HL-60 (cell line): Measurements from ENCODE around the gene XPC.

Experiments
- DNase-seq, 2 experiments: peaks; one replicate each; pipeline ENCODE4 v3.0.0-alpha.2; 2010 to 2020; ENCODE audit warnings: low read depth in 1 of 2, low spot score in 1 of 2
- H3K27ac ChIP-seq: fragments of 250-450 bp; sonication (Bioruptor Pico); replicated peaks from 2 replicates; pipeline ENCODE4 v1.5.1; 2020; ENCODE audit warnings: mild to moderate bottlenecking, moderate library complexity
- H3K27me3 ChIP-seq: fragments of 250-450 bp; sonication (Bioruptor Pico); 2 replicates; pipeline ENCODE4 v1.5.1; 2021; ENCODE audit warnings: mild to moderate bottlenecking, moderate library complexity; ENCODE audit not compliant: insufficient read depth, poor library complexity, severe bottlenecking
- H3K4me3 ChIP-seq: replicated peaks from 2 replicates; pipeline ENCODE4 v1.5.1; 2011; ENCODE audit warnings: mild to moderate bottlenecking, control low read depth, low read length; ENCODE audit not compliant: insufficient read depth
- CTCF ChIP-seq: IDR thresholded peaks from one replicate; pipeline ENCODE4 v1.5.1; 2011; ENCODE audit warnings: low read length, control low read depth, inconsistent platforms; ENCODE audit not compliant: insufficient read depth
- GABPA ChIP-seq: IDR thresholded peaks from 2 replicates; pipeline ENCODE4 v1.6.1; 2012; ENCODE audit warnings: low read depth
- POLR2AphosphoS5 ChIP-seq: IDR thresholded peaks from 2 replicates; pipeline ENCODE4 v1.6.1; 2012; ENCODE audit warnings: low read depth
- REST ChIP-seq: IDR thresholded peaks from 2 replicates; pipeline ENCODE4 v1.6.1; 2012; ENCODE audit warnings: low read depth; ENCODE audit not compliant: insufficient replicate concordance
- SPI1 ChIP-seq: IDR thresholded peaks from 2 replicates; pipeline ENCODE4 v1.6.1; 2012; ENCODE audit warnings: low read depth, mild to moderate bottlenecking, borderline replicate concordance

The XPC gene

GRCh38 chr3:14143271-14144225 lies 34.9 kb downstream of the XPC start:
- peak; percentile 47 to 51 for DNase-seq
- Histone ChIP-seq H3K4me3 (no peak overlapping the region), H3K27me3 (no peaks in the 10 kb centered on the region), H3K27ac (peak overlapping the region; percentile 94)
- no peak for TF ChIP-seq REST
- no peak for TF ChIP-seq SPI1
- no peak for TF ChIP-seq CTCF
- no peak for TF ChIP-seq POLR2AphosphoS5
- TF ChIP-seq GABPA: no peak

GRCh38 chr3:14142567-14143270 lies 35.7 kb downstream of the XPC start:
- H3K27ac ChIP-seq: peak overlapping the region; percentile 94
- no peak overlapping the region for H3K4me3 ChIP-seq
- TF ChIP-seq POLR2AphosphoS5 (no peak), GABPA (no peak)
- no peak for DNase-seq
- no peaks in the 10 kb centered on the region for H3K27me3 ChIP-seq

- no peak for TF ChIP-seq REST
- TF ChIP-seq SPI1: no peak
- no peak for TF ChIP-seq POLR2AphosphoS5
- TF ChIP-seq GABPA: no peak
- no peak for TF ChIP-seq CTCF
- no peak overlapping the region for H3K4me3 ChIP-seq
- no peaks in the 10 kb centered on the region for H3K27me3 ChIP-seq
- DNase-seq: no peak
- no peak overlapping the region for H3K27ac ChIP-seq
These were observed 36.6 kb downstream of the XPC start for GRCh38 chr3:14141602-14142341.

- H3K27ac ChIP-seq: no peak overlapping the region
- no peak for TF ChIP-seq POLR2AphosphoS5
- DNase-seq: no peak
- H3K4me3 ChIP-seq: no peak overlapping the region
- no peaks in the 10 kb centered on the region for H3K27me3 ChIP-seq
These were observed 37.3 kb downstream of the XPC start for GRCh38 chr3:14141144-14141543.
